ENCODE results near the gene BCL2.
A peak's percentile ranks its signal among the peaks of the same experiment; 100 is the strongest.

Gene BCL2

DNA sequence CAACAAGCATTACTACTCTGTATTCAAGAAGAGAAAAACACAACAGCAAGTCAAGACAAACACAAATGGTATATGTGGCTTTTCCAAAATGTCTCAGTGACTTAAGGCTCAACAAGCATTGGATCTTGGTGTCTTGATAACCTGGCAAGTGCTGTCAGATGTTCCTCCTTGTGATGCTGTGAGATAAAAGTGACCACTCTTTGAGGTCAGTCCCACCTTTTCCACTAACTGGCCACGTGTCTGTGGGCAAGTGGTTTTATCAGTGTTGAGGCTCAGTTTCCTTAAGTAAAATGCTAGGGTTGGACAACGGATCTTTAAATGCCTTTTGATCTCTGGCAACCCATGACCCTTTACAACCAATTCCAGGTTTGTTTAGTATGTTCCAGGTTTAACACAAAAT lies 98.7 kb downstream of the BCL2 start:
- TF ChIP-seq, protein P1, sequence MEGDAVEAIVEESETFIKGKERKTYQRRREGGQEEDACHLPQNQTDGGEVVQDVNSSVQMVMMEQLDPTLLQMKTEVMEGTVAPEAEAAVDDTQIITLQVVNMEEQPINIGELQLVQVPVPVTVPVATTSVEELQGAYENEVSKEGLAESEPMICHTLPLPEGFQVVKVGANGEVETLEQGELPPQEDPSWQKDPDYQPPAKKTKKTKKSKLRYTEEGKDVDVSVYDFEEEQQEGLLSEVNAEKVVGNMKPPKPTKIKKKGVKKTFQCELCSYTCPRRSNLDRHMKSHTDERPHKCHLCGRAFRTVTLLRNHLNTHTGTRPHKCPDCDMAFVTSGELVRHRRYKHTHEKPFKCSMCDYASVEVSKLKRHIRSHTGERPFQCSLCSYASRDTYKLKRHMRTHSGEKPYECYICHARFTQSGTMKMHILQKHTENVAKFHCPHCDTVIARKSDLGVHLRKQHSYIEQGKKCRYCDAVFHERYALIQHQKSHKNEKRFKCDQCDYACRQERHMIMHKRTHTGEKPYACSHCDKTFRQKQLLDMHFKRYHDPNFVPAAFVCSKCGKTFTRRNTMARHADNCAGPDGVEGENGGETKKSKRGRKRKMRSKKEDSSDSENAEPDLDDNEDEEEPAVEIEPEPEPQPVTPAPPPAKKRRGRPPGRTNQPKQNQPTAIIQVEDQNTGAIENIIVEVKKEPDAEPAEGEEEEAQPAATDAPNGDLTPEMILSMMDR (IDR thresholded peaks at IDR 0.05; ENCODE audit: insufficient read depth, low read depth, low read length, missing control alignments), result no peak
- DNase-seq (ENCODE audit: low read depth), result no peak
- H3K4me3 ChIP-seq (ENCODE audit: low read depth, low read length), result no peak overlapping the region

DNA sequence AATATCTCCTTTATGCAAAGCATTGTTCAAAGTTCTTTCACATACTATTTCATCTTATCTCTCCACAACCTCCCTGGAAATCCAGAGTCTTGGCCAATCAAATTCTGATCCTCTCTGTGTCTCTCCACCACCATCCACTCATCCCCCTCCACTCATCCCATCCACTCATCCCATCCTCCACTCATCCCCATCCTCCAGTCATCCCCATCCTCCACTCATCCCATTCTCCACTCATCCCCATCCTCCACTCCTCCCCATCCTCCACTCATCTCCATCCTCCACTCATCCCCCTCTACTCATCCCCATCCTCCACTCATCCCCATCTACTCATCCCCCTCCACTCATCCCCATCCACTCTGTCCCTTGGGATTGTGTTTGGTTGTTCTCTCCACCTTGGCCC lies 101.1 kb downstream of the BCL2 start:
- DNase-seq (ENCODE audit: low read depth), result no peak
- TF ChIP-seq, protein P1 (IDR thresholded peaks at IDR 0.05; ENCODE audit: insufficient read depth, low read depth, low read length, missing control alignments), result no peak
- no peak overlapping the region for H3K4me3 ChIP-seq (ENCODE audit: low read depth, low read length)

DNA sequence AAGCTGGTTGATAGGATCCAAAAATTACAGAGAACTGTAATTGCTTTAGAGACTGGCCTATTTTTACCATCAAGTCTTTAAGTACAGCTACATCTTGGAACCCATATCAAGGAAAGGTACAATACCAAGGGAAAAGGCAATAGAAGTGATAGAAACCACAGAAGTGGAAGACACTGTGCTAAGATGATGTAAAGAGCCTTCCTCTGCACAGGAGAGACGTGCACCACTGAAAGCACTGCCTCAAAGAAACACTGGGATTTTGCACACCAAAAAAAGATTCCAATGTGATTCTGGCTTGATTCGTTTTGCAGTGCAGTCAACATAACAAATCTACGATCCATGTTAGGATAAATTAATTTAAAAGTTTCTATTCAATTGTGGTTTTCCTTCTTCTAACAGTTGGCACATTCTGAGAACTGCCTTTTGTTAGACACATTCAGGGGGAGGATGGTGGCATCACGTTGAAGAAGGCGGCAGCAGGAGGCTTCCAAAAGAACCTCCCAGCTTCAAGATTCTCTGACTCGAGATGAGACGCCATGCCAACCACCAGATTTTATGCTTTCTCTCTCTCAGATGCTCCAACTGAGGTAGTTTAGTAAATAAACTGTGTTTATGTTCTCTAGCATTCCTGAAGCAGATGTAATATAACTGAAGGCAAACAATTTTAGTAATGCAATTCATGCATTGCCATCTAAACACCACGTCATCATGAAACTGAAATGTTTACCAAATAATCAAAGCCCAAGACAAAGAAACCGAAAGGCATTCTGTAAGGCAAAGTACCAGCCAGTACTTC lies 102.9 kb downstream of the BCL2 start:
- TF ChIP-seq, protein P1 (IDR thresholded peaks at IDR 0.05; ENCODE audit: insufficient read depth, low read depth, low read length, missing control alignments), result no peak
- no peak overlapping the region for H3K4me3 ChIP-seq (ENCODE audit: low read depth, low read length)

DNA sequence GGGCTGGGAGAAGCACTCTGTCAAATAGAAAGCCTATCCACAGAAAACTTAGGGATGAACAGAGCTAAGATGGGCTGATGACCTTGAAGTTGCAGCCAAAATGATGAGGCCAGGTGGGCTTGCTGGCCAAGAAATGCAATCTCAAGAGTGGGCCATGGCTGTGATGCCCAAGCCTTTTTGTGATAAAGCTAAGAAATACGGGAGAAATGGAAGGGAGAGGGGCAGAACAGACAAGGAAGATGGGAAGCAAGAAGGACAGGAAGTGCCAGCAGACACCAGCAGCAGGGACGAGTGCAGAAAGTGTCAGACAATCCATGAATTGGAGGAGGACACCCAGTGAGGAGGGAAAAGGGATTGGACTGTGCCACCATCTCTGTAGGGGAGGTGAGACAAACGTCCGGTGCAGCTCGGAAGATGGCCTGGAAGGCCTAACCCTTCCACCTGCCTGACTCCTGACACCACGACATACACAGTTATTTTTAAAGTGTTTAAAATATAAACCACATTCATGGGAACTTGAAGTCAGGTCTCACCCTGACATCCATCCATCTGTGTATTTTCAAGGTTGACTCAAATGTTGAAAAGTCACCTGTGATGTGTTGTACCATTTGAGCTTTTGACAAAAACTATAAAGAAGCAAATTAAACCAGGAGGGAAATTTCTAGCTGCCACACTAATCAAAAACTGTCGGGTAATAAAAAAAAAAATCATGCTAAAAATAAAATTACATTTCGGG lies 105.5 kb downstream of the BCL2 start:
- no peak overlapping the region for H3K4me3 ChIP-seq (ENCODE audit: low read depth, low read length)
- TF ChIP-seq, protein P1 (IDR thresholded peaks at IDR 0.05; ENCODE audit: insufficient read depth, low read depth, low read length, missing control alignments), result no peak
- no peak for DNase-seq (ENCODE audit: low read depth)

More for the DNA sequence above, 102.9 kb downstream of the BCL2 start:
- peak; percentile 52 for DNase-seq (ENCODE audit: low read depth)

DNA sequence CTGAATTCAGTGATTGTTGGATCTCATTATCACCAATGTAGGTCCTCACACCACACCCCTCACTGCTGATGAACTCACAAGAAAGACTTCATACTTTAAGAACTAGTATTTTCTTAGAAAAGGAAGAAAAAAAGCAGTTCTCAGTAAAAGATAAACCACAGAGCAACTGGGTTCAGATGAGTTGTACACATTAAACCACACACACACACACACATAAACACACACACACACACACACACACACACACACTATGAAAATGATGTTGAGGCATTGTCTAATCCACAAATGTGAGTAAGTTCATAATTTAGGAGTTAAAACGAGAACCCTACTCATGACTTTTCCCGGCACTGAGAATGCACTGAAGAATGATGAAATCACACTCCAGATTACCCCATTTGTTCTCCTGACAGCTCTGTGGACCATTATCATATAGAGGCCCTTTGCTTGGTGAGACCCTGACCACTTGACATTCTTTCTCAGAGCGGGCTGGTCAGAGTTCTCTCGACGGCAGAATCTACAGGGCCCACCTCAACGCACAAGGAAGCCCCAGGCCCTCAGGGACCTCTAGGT lies 106.2 kb downstream of the BCL2 start:
- H3K4me3 ChIP-seq (ENCODE audit: low read depth, low read length), result no peak overlapping the region
- TF ChIP-seq, protein P1 (IDR thresholded peaks at IDR 0.05; ENCODE audit: insufficient read depth, low read depth, low read length, missing control alignments), result no peak
- DNase-seq (ENCODE audit: low read depth), result no peak

DNA sequence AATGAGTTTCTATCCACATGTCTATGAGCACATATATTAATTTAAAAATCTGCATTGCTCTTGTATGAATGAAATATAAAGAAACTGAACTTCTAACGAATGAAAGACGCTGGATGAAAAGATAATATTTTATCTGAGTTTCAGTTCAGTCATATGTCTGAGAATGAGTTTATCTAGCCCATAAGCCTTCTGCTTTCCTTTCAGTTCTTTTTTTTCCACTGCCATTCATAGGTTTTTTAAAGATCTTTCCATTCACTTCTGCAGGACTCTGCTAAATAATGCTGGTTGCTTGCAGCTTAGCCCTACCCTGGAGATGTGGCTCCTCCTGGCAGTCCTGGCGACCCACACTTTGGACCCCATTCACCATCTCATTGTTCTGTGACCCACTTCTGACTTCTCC lies 109.0 kb downstream of the BCL2 start:
- TF ChIP-seq, protein P1 (IDR thresholded peaks at IDR 0.05; ENCODE audit: insufficient read depth, low read depth, low read length, missing control alignments), result no peak
- no peak for DNase-seq (ENCODE audit: low read depth)
- H3K4me3 ChIP-seq (ENCODE audit: low read depth, low read length), result no peak overlapping the region
